ENCODE measurements around the gene TRAF1.

Gene TRAF1

GRCh38 chr9:120889606-120890271, 36.9 kb downstream of the TRAF1 start:
- no peak for DNase-seq (ENCODE audit: low read depth)

GRCh38 chr9:120888626-120889025, 38.0 kb downstream of the TRAF1 start:
- DNase-seq (ENCODE audit: low read depth), result no peak

- DNase-seq (ENCODE audit: low read depth), result peak; percentile 75
Observed at GRCh38 chr9:120886490-120886967, 40.1 kb downstream of the TRAF1 start.

- DNase-seq (ENCODE audit: low read depth), result no peak
Observed at GRCh38 chr9:120885958-120886357, 40.6 kb downstream of the TRAF1 start.

GRCh38 chr9:120885457-120885856, 41.1 kb downstream of the TRAF1 start:
- no peak for DNase-seq (ENCODE audit: low read depth)

- no peak for DNase-seq (ENCODE audit: low read depth)
Observed at GRCh38 chr9:120883608-120883996, 43.0 kb downstream of the TRAF1 start.

- DNase-seq (ENCODE audit: low read depth), result no peak
Observed at GRCh38 chr9:120882935-120883607, 43.5 kb downstream of the TRAF1 start.

- DNase-seq (ENCODE audit: low read depth), result no peak
Observed at GRCh38 chr9:120879446-120879845, 47.1 kb downstream of the TRAF1 start.

- DNase-seq (ENCODE audit: low read depth), result no peak
Observed at GRCh38 chr9:120878188-120879130, 48.1 kb downstream of the TRAF1 start.

- DNase-seq (ENCODE audit: low read depth), result peak; percentile 68
Observed at GRCh38 chr9:120877276-120878034, 49.1 kb downstream of the TRAF1 start.

GRCh38 chr9:120876842-120877240, 49.8 kb downstream of the TRAF1 start, which contains the start of gene PHF19:
TSS of gene PHF19 (minus strand) at chr9:120877188. CDS start at chr9:120874741, 2,447 bp downstream.
- DNase-seq (ENCODE audit: low read depth), result peak; percentile 52

GRCh38 chr9:120875954-120876841, 50.4 kb downstream of the TRAF1 start:
- peak; percentile 93 for DNase-seq (ENCODE audit: low read depth)

GRCh38 chr9:120875643-120875953, 51.0 kb downstream of the TRAF1 start:
- DNase-seq (ENCODE audit: low read depth), result no peak

- no peak for DNase-seq (ENCODE audit: low read depth)
Observed at GRCh38 chr9:120875195-120875565, 51.4 kb downstream of the TRAF1 start.

GRCh38 chr9:120874226-120875194, 52.1 kb downstream of the TRAF1 start:
- no peak for DNase-seq (ENCODE audit: low read depth)

GRCh38 chr9:120873512-120873911, 53.1 kb downstream of the TRAF1 start:
- no peak for DNase-seq (ENCODE audit: low read depth)

- DNase-seq (ENCODE audit: low read depth), result no peak
Observed at GRCh38 chr9:120872791-120873502, 53.6 kb downstream of the TRAF1 start.

GRCh38 chr9:120870206-120870605, 56.4 kb downstream of the TRAF1 start:
- DNase-seq (ENCODE audit: low read depth), result no peak

GRCh38 chr9:120869726-120870125, 56.9 kb downstream of the TRAF1 start:
- no peak for DNase-seq (ENCODE audit: low read depth)

All from EH (cell line).